Ascending aorta (tissue), 2 donors: ENCODE measurements around the gene LPAR2. TPM values are rescaled to one million over a fixed set of nuclear protein-coding genes. Genes with fewer than 3 reads are reported as not detected.

Experiments used
- DNase-seq, 2 donors: peaks; one replicate each; pipeline ENCODE4 v3.0.0-alpha.2; 2019; ENCODE audit warnings: low spot score in 2 of 2
- H3K27ac ChIP-seq, 2 donors: fragments of 200-600 bp; sonication (generic); one replicate each; pipeline ENCODE4 v1.5.1; 2016 to 2017; ENCODE audit warnings: mild to moderate bottlenecking in 1 of 2
- H3K27me3 ChIP-seq: fragments of 200-600 bp; sonication (generic); one replicate; pipeline ENCODE4 v1.5.1; 2017
- H3K36me3 ChIP-seq, 2 donors: fragments of 200-600 bp; sonication (generic); one replicate each; pipeline ENCODE4 v1.5.1; 2016
- H3K4me1 ChIP-seq, 2 donors: fragments of 200-600 bp; sonication (generic); one replicate each; pipeline ENCODE4 v1.5.1; 2016 to 2017; ENCODE audit warnings: mild to moderate bottlenecking in 1 of 2
- H3K4me3 ChIP-seq, 2 donors: fragments of 200-600 bp; sonication (generic); one replicate each; pipeline ENCODE4 v1.5.1; 2016 to 2017; ENCODE audit warnings: mild to moderate bottlenecking in 1 of 2
- H3K9me3 ChIP-seq, 2 donors: fragments of 200-600 bp; sonication (generic); one replicate each; pipeline ENCODE4 v1.5.1; 2016
- CTCF ChIP-seq, 3 experiments: fragments of 200-600 bp in 2 of 3; fragments of 450-650 bp in 1 of 3; sonication (generic) in 2 of 3; IDR thresholded peaks; one replicate each; pipeline ENCODE4 v1.5.1; 2016 to 2019; ENCODE audit warnings: antibody characterized with exemption in 3 of 3, mild to moderate bottlenecking in 1 of 3, moderate library complexity in 1 of 3
- intact Hi-C: fragments of 100-400 bp; cut with DNase I; formaldehyde crosslinking; loops from one replicate; pipeline ENCODE4 v1.15.1; 2023
- total RNA-seq: library from RNA; depleted of rRNA; stranded (reverse); fragments of >200 nt; gene quantifications from one replicate; pipeline ENCODE4 v1.1.0, GENCODE V29; 2016

The LPAR2 gene
- total RNA-seq, 1 donor from 2014 or later: 0.75 TPM

GRCh38 chr19:19652482-19653295 is 24.7 kb upstream of the LPAR2 start:
- no peak for DNase-seq
- no peak for TF ChIP-seq CTCF (IDR thresholded peaks at IDR 0.05)
- H3K27me3 ChIP-seq: no peaks in the 10 kb centered on the region
- H3K36me3 ChIP-seq: peaks cover 86 to 94% of the 10 kb centered on the region in 2 donors
- no peaks in the 10 kb centered on the region for H3K9me3 ChIP-seq
- no peak overlapping the region for H3K4me3 ChIP-seq
- no peaks in the 10 kb centered on the region for H3K4me1 ChIP-seq
- H3K27ac ChIP-seq: no peak overlapping the region
- intact Hi-C loops: no loop called here

GRCh38 chr19:19651076-19651475 is 23.1 kb upstream of the LPAR2 start:
- no peaks in the 10 kb centered on the region for H3K27me3 ChIP-seq
- H3K36me3 ChIP-seq: peaks cover 86 to 94% of the 10 kb centered on the region in 2 donors
- DNase-seq: no peak
- no peak overlapping the region for H3K4me3 ChIP-seq
- no peaks in the 10 kb centered on the region for H3K4me1 ChIP-seq
- TF ChIP-seq CTCF (IDR thresholded peaks at IDR 0.05): no peak
- H3K27ac ChIP-seq: no peak overlapping the region
- H3K9me3 ChIP-seq: no peaks in the 10 kb centered on the region
- intact Hi-C loops: no loop called here

GRCh38 chr19:19650331-19650730 is 22.3 kb upstream of the LPAR2 start:
- Histone ChIP-seq H3K27ac (no peak overlapping the region), H3K9me3 (no peaks in the 10 kb centered on the region), H3K4me1 (no peaks in the 10 kb centered on the region), H3K27me3 (no peaks in the 10 kb centered on the region), H3K4me3 (no peak overlapping the region), H3K36me3 (peaks cover 86 to 94% of the 10 kb centered on the region in 2 donors)
- no peak for TF ChIP-seq CTCF (IDR thresholded peaks at IDR 0.05)
- no peak for DNase-seq
- intact Hi-C loops: no loop called here

- Histone ChIP-seq H3K4me1 (no peaks in the 10 kb centered on the region), H3K27me3 (no peaks in the 10 kb centered on the region), H3K27ac (no peak overlapping the region), H3K9me3 (no peaks in the 10 kb centered on the region), H3K4me3 (no peak overlapping the region), H3K36me3 (peaks cover 84 to 91% of the 10 kb centered on the region in 2 donors)
- TF ChIP-seq CTCF (IDR thresholded peaks at IDR 0.05): no peak
- intact Hi-C loops: no loop called here
- no peak for DNase-seq
Observed at GRCh38 chr19:19649580-19649995, 21.6 kb upstream of the LPAR2 start.

GRCh38 chr19:19649155-19649554 is 21.1 kb upstream of the LPAR2 start:
- Histone ChIP-seq H3K4me3 (no peak overlapping the region), H3K27ac (no peak overlapping the region), H3K36me3 (peaks cover 80 to 87% of the 10 kb centered on the region in 2 donors), H3K9me3 (no peaks in the 10 kb centered on the region), H3K27me3 (no peaks in the 10 kb centered on the region), H3K4me1 (no peaks in the 10 kb centered on the region)
- intact Hi-C loops: no loop called here
- no peak for DNase-seq
- TF ChIP-seq CTCF (IDR thresholded peaks at IDR 0.05): no peak
